NT2/D1 (cell line): ENCODE data around the gene CTIF.

Experiments used
- SUZ12 ChIP-seq: IDR thresholded peaks from 2 replicates; pipeline ENCODE4 v1.6.1; 2011; ENCODE audit not compliant: insufficient read length, insufficient read depth; ENCODE audit errors: extremely low read depth
- YY1 ChIP-seq: IDR thresholded peaks from 2 replicates; pipeline ENCODE4 v1.6.1; 2011; ENCODE audit not compliant: insufficient read length, insufficient read depth

- no peak for TF ChIP-seq YY1
- no peak for TF ChIP-seq SUZ12
Observed at GRCh38 chr18:48733643-48734253, 194.9 kb downstream of the CTIF start.
